Diencephalon (tissue), 1 donor: ENCODE measurements around the gene INO80C. TPM values are rescaled to one million over a fixed set of nuclear protein-coding genes. Genes with fewer than 3 reads are reported as not detected.

Source experiments
- small RNA-seq: library from RNA; depleted of rRNA; stranded (forward); fragments of <200 nt; gene quantifications from one replicate; pipeline ENCODE3, GENCODE V24; 2014
- total RNA-seq: library from RNA; depleted of rRNA; stranded (reverse); fragments of >200 nt; gene quantifications from one replicate; pipeline ENCODE4 v1.2.3, GENCODE V29; 2014

Gene INO80C
- total RNA-seq = 10.4 TPM

GRCh38 chr18:35497370-35498197, at the start of gene INO80C:
INO80C (minus strand) TSS chr18:35497960; CDS start chr18:35497874, 86 bp downstream.

Small RNAs within 50 kb of the gene (small RNA-seq; reads per million reads assigned to genes)
- gene AC007998.5 = not detected

Other genes with a start within 250 kb of the INO80C start
- gene ZSCAN30, start 207.7 kb downstream of the INO80C start, total RNA-seq = 22.8 TPM
- 88.3 TPM for gene ZNF24, start 153.5 kb downstream of the INO80C start, total RNA-seq
- gene ZNF396, start 120.6 kb downstream of the INO80C start, total RNA-seq = 5.8 TPM
- 82.8 TPM for gene GALNT1, start 83.8 kb upstream of the INO80C start, total RNA-seq